Ascending aorta (tissue), 2 donors: ENCODE results near the gene VSX1. TPM values are rescaled to one million over a fixed set of nuclear protein-coding genes. Genes with fewer than 3 reads are reported as not detected.

Experiments
- DNase-seq, 2 donors: peaks; one replicate each; pipeline ENCODE4 v3.0.0-alpha.2; 2019; ENCODE audit warnings: low spot score in 2 of 2
- H3K27ac ChIP-seq, 2 donors: fragments of 200-600 bp; sonication (generic); one replicate each; pipeline ENCODE4 v1.5.1; 2016 to 2017; ENCODE audit warnings: mild to moderate bottlenecking in 1 of 2
- H3K27me3 ChIP-seq: fragments of 200-600 bp; sonication (generic); one replicate; pipeline ENCODE4 v1.5.1; 2017
- H3K36me3 ChIP-seq, 2 donors: fragments of 200-600 bp; sonication (generic); one replicate each; pipeline ENCODE4 v1.5.1; 2016
- H3K4me1 ChIP-seq, 2 donors: fragments of 200-600 bp; sonication (generic); one replicate each; pipeline ENCODE4 v1.5.1; 2016 to 2017; ENCODE audit warnings: mild to moderate bottlenecking in 1 of 2
- H3K4me3 ChIP-seq, 2 donors: fragments of 200-600 bp; sonication (generic); one replicate each; pipeline ENCODE4 v1.5.1; 2016 to 2017; ENCODE audit warnings: mild to moderate bottlenecking in 1 of 2
- H3K9me3 ChIP-seq, 2 donors: fragments of 200-600 bp; sonication (generic); one replicate each; pipeline ENCODE4 v1.5.1; 2016
- CTCF ChIP-seq, 3 experiments: fragments of 200-600 bp in 2 of 3; fragments of 450-650 bp in 1 of 3; sonication (generic) in 2 of 3; IDR thresholded peaks; one replicate each; pipeline ENCODE4 v1.5.1; 2016 to 2019; ENCODE audit warnings: antibody characterized with exemption in 3 of 3, mild to moderate bottlenecking in 1 of 3, moderate library complexity in 1 of 3
- intact Hi-C: fragments of 100-400 bp; cut with DNase I; formaldehyde crosslinking; loops from one replicate; pipeline ENCODE4 v1.15.1; 2023
- total RNA-seq: library from RNA; depleted of rRNA; stranded (reverse); fragments of >200 nt; gene quantifications from one replicate; pipeline ENCODE4 v1.1.0, GENCODE V29; 2016

The VSX1 gene
- total RNA-seq, 1 donor from 2014 or later = not detected

- DNase-seq = peak in 1 of 2 donors; percentile 85
- intact Hi-C loops = loop anchor here (5.0 to 10.0 kb wide), 9 partner anchors 190 to 1903 kb away; partner anchors contain the start of genes ABHD12, NANP, NXT1 and PYGB
- no peaks in the 10 kb centered on the region for H3K36me3 ChIP-seq
- H3K4me1 ChIP-seq = peaks cover 35 to 47% of the 10 kb centered on the region in 2 donors
- H3K9me3 ChIP-seq = no peaks in the 10 kb centered on the region
- TF ChIP-seq CTCF (IDR thresholded peaks at IDR 0.05) = no peak
- H3K27me3 ChIP-seq = no peaks in the 10 kb centered on the region
- peak overlapping the region; percentile 90 to 91 for H3K4me3 ChIP-seq
- peak overlapping the region; percentile 92 to 96 for H3K27ac ChIP-seq
These were observed 24.5 kb downstream of the VSX1 start for GRCh38 chr20:25057234-25058050.

- TF ChIP-seq CTCF (IDR thresholded peaks at IDR 0.05) = no peak
- no peak for DNase-seq
- H3K27ac ChIP-seq = peak overlapping the region; percentile 92 to 96
- intact Hi-C loops = loop anchor here (5.0 to 10.0 kb wide), 9 partner anchors 191 to 1902 kb away; partner anchors contain the start of genes ABHD12, NANP, NXT1 and PYGB
- no peaks in the 10 kb centered on the region for H3K27me3 ChIP-seq
- H3K4me3 ChIP-seq = peak overlapping the region; percentile 90 to 91
- H3K4me1 ChIP-seq = peaks cover 38 to 52% of the 10 kb centered on the region in 2 donors
- no peaks in the 10 kb centered on the region for H3K36me3 ChIP-seq
- H3K9me3 ChIP-seq = no peaks in the 10 kb centered on the region
These were observed 25.2 kb downstream of the VSX1 start for GRCh38 chr20:25056690-25057233.

- Histone ChIP-seq H3K36me3 (no peaks in the 10 kb centered on the region), H3K9me3 (no peaks in the 10 kb centered on the region), H3K27me3 (no peaks in the 10 kb centered on the region), H3K27ac (peak overlapping the region; percentile 92 to 96), H3K4me1 (peaks cover 44 to 61% of the 10 kb centered on the region in 2 donors), H3K4me3 (peak overlapping the region; percentile 90 to 91)
- no peak for TF ChIP-seq CTCF (IDR thresholded peaks at IDR 0.05)
- peak in 1 of 2 donors; percentile 46 for DNase-seq
- intact Hi-C loops = loop anchor here (5.0 to 10.0 kb wide), 9 partner anchors 191 to 1901 kb away; partner anchors contain the start of genes ABHD12, NANP, NXT1 and PYGB
These were observed 26.0 kb downstream of the VSX1 start for GRCh38 chr20:25055711-25056495.

GRCh38 chr20:25054995-25055629 lies 26.8 kb downstream of the VSX1 start:
- peak overlapping the region in 1 of 2 donors; percentile 91 for H3K4me3 ChIP-seq
- no peaks in the 10 kb centered on the region for H3K27me3 ChIP-seq
- intact Hi-C loops = loop anchor here (5.0 to 10.0 kb wide), 9 partner anchors 192 to 1900 kb away; partner anchors contain the start of genes ABHD12, NANP, NXT1 and PYGB
- peak overlapping the region; percentile 92 to 96 for H3K27ac ChIP-seq
- H3K36me3 ChIP-seq = no peaks in the 10 kb centered on the region
- H3K9me3 ChIP-seq = no peaks in the 10 kb centered on the region
- peak in 1 of 2 donors; percentile 43 for DNase-seq
- peaks cover 51 to 69% of the 10 kb centered on the region in 2 donors for H3K4me1 ChIP-seq
- no peak for TF ChIP-seq CTCF (IDR thresholded peaks at IDR 0.05)
